Measurements from ENCODE around the gene ALG3. TPM values are rescaled to one million over a fixed set of nuclear protein-coding genes. Genes with fewer than 3 reads are reported as not detected.

ALG3 gene
- total RNA-seq, 2 donors from 2014 or later = 25.1 to 78.9 TPM

- Histone ChIP-seq H3K27me3 (no peaks in the 10 kb centered on the region), H3K4me1 (no peaks in the 10 kb centered on the region), H3K36me3 (no peaks in the 10 kb centered on the region), H3K27ac (no peak overlapping the region), H3K9ac (ENCODE audit: low read depth in 2 of 2, low read length in 2 of 2) (no peak overlapping the region), H3K4me3 (no peak overlapping the region), H3K9me3 (no peaks in the 10 kb centered on the region)
- no peak for TF ChIP-seq CTCF (IDR thresholded peaks at IDR 0.05)
- no peak for DNase-seq
- intact Hi-C loops (cut with DNase I) = no loop called here
Observed at GRCh38 chr3:184209146-184209923, 39.4 kb downstream of the ALG3 start.

- Histone ChIP-seq H3K4me1 (no peaks in the 10 kb centered on the region), H3K9ac (ENCODE audit: low read depth in 2 of 2, low read length in 2 of 2) (no peak overlapping the region), H3K27me3 (no peaks in the 10 kb centered on the region), H3K27ac (no peak overlapping the region), H3K36me3 (no peaks in the 10 kb centered on the region), H3K4me3 (no peak overlapping the region), H3K9me3 (no peaks in the 10 kb centered on the region)
- DNase-seq = no peak
- TF ChIP-seq CTCF (IDR thresholded peaks at IDR 0.05) = no peak
- intact Hi-C loops (cut with DNase I) = no loop called here
Observed at GRCh38 chr3:184203526-184203925, 45.2 kb downstream of the ALG3 start.

- H3K9me3 ChIP-seq = no peaks in the 10 kb centered on the region
- TF ChIP-seq CTCF (IDR thresholded peaks at IDR 0.05) = no peak
- H3K9ac ChIP-seq (ENCODE audit: low read depth in 2 of 2, low read length in 2 of 2) = no peak overlapping the region
- H3K27me3 ChIP-seq = no peaks in the 10 kb centered on the region
- no peaks in the 10 kb centered on the region for H3K4me1 ChIP-seq
- no peak overlapping the region for H3K4me3 ChIP-seq
- no peak overlapping the region for H3K27ac ChIP-seq
- no peaks in the 10 kb centered on the region for H3K36me3 ChIP-seq
- no peak for DNase-seq
- intact Hi-C loops (cut with DNase I) = no loop called here
Observed at GRCh38 chr3:184200825-184201224, 47.9 kb downstream of the ALG3 start.

- no peak for DNase-seq
- no peak overlapping the region for H3K4me3 ChIP-seq
Observed at GRCh38 chr3:184198509-184198908, 50.3 kb downstream of the ALG3 start.

GRCh38 chr3:184196536-184196935 lies 52.2 kb downstream of the ALG3 start:
- no peak overlapping the region for H3K27ac ChIP-seq
- H3K9ac ChIP-seq (ENCODE audit: low read depth in 2 of 2, low read length in 2 of 2) = no peak overlapping the region
- H3K27me3 ChIP-seq = no peaks in the 10 kb centered on the region
- H3K4me1 ChIP-seq = no peaks in the 10 kb centered on the region
- H3K4me3 ChIP-seq = no peak overlapping the region
- no peak for DNase-seq
- TF ChIP-seq CTCF (IDR thresholded peaks at IDR 0.05) = no peak
- H3K36me3 ChIP-seq = peaks cover 9% of the 10 kb centered on the region
- H3K9me3 ChIP-seq = no peaks in the 10 kb centered on the region
- intact Hi-C loops (cut with DNase I) = no loop called here

More at GRCh38 chr3:184198509-184198908, 50.3 kb downstream of the ALG3 start:
- Histone ChIP-seq H3K36me3 (no peaks in the 10 kb centered on the region), H3K4me1 (no peaks in the 10 kb centered on the region), H3K27ac (no peak overlapping the region), H3K27me3 (no peaks in the 10 kb centered on the region), H3K9me3 (no peaks in the 10 kb centered on the region), H3K9ac (ENCODE audit: low read depth in 2 of 2, low read length in 2 of 2) (no peak overlapping the region)
- no peak for TF ChIP-seq CTCF (IDR thresholded peaks at IDR 0.05)
- intact Hi-C loops (cut with DNase I) = no loop called here

Measured in colonic mucosa (tissue), 4 donors.